ENCODE data around the gene KRT79. TPM values are rescaled to one million over a fixed set of nuclear protein-coding genes. Genes with fewer than 3 reads are reported as not detected.
"Not testable (repeated sequence)": the region's sequence is repeated elsewhere in the genome, so short reads cannot be mapped to it uniquely, and the experiment has no call there.

The KRT79 gene
- total RNA-seq, 2 experiments from 2014 or later, result not detected

GRCh38 chr12:52798003-52798670 lies 36.0 kb downstream of the KRT79 start:
- no peaks in the 10 kb centered on the region for H3K9me3 Mint-ChIP-seq
- peaks cover 3% of the 10 kb centered on the region for H3K4me1 Mint-ChIP-seq
- POLR2A ChIA-PET, result interaction anchor here (1.0 kb wide), 1 partner anchor 9 kb away, joined by 3 read pairs; no protein-coding TSS in a partner anchor
- CTCF ChIA-PET, result no interaction called here
- DNase-seq, result no peak
- peaks cover 4% of the 10 kb centered on the region for H3K27me3 Mint-ChIP-seq
- no peak overlapping the region for H3K27ac Mint-ChIP-seq
- no peak overlapping the region for H3K4me3 Mint-ChIP-seq
- H3K36me3 Mint-ChIP-seq (ENCODE audit: low read depth), result no peaks in the 10 kb centered on the region

DNA sequence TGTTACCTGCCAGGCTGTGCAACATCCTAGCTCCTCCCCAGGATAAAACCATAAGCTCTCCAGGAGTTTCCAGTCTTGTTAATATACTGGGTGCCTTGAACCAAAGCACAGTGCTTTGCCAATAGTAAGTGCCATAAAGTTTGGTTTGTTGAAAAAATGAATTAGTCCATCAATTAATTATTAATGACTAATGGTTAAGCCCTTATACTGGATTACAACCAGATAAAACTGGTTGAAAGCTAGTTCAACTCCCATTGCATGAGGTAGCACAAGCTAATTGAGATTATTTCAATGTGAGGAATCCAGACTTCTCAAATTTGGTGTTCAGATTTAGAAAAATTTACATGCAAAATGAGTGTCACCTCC lies 36.6 kb downstream of the KRT79 start:
- DNase-seq, result no peak
- H3K27ac Mint-ChIP-seq, result no peak overlapping the region
- no peak overlapping the region for H3K4me3 Mint-ChIP-seq
- POLR2A ChIA-PET, result interaction anchor here (1.0 kb wide), 1 partner anchor 10 kb away, joined by 3 read pairs; no protein-coding TSS in a partner anchor
- no peaks in the 10 kb centered on the region for H3K36me3 Mint-ChIP-seq (ENCODE audit: low read depth)
- H3K9me3 Mint-ChIP-seq, result no peaks in the 10 kb centered on the region
- H3K27me3 Mint-ChIP-seq, result peaks cover 3% of the 10 kb centered on the region
- CTCF ChIA-PET, result no interaction called here
- H3K4me1 Mint-ChIP-seq, result peaks cover 3% of the 10 kb centered on the region

GRCh38 chr12:52796839-52797528 lies 37.1 kb downstream of the KRT79 start:
- Mint-ChIP-seq H3K9me3 (no peaks in the 10 kb centered on the region), H3K27me3 (peaks cover 3% of the 10 kb centered on the region), H3K4me1 (peaks cover 3% of the 10 kb centered on the region), H3K4me3 (no peak overlapping the region), H3K27ac (no peak overlapping the region), H3K36me3 (ENCODE audit: low read depth) (no peaks in the 10 kb centered on the region)
- ChIA-PET CTCF (interaction anchor here (0.6 to 3.0 kb wide), 2 partner anchors 14 to 83 kb away, joined by 5 to 7 read pairs; no protein-coding TSS in a partner anchor), POLR2A (no interaction called here)
- no peak for DNase-seq

GRCh38 chr12:52796429-52796794 lies 37.7 kb downstream of the KRT79 start:
- ChIA-PET CTCF (interaction anchor here (3.0 kb wide), 1 partner anchor 83 kb away, joined by 7 read pairs; no protein-coding TSS in a partner anchor), POLR2A (no interaction called here)
- no peak overlapping the region for H3K4me3 Mint-ChIP-seq
- no peaks in the 10 kb centered on the region for H3K36me3 Mint-ChIP-seq (ENCODE audit: low read depth)
- peaks cover 7% of the 10 kb centered on the region for H3K27me3 Mint-ChIP-seq
- H3K27ac Mint-ChIP-seq, result no peak overlapping the region
- DNase-seq, result no peak
- H3K4me1 Mint-ChIP-seq, result peaks cover 3% of the 10 kb centered on the region
- H3K9me3 Mint-ChIP-seq, result no peaks in the 10 kb centered on the region

DNA sequence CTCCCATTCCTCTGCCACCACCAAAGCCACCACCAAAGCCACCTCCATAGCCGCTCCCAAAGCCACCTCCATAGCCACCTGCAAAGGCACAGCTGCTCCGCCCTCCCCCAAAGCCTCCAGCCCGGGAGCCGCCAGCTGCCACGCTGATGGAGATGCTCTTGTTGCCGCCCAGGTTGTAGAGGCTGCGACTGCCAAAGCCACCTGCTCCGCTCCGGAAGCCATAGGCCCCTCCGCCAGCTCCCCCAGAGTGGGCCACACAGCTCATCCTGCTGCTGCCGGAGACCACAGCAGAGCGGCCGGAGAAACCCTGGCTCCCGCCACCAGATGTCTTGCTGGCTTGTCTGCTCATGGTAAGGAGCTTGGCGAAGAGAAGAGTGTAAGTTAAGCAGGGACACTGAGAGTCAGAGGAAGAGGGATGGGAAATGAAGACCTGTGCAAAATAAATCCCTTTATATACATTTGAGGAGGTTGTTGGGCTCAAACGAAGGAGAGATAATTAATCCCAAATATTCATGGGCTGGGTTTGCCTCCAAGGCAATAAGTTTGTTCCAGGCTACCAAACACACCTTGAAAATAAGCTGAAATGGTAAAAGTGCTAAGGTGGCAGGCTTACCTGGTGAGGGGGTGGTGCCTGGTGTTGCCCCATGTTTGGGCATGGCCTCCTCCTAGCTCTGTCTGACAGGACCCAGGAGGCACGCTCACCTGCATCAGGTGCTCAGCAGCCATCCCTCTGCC lies 38.2 kb downstream of the KRT79 start, which contains the start of gene KRT3:
KRT3 (minus strand) TSS at position 424 of the 735 bp plus-strand sequence; CDS start at position 349, 75 bp downstream.
- ChIA-PET CTCF (interaction anchor here (3.0 kb wide), 1 partner anchor 84 kb away, joined by 7 read pairs; no protein-coding TSS in a partner anchor), POLR2A (no interaction called here)
- no peaks in the 10 kb centered on the region for H3K9me3 Mint-ChIP-seq
- H3K4me1 Mint-ChIP-seq, result peaks cover 3% of the 10 kb centered on the region
- peaks cover 8% of the 10 kb centered on the region for H3K27me3 Mint-ChIP-seq
- no peak within 1 kb of the TSS for H3K4me3 Mint-ChIP-seq
- H3K27ac Mint-ChIP-seq, result no peak within 1 kb of the TSS
- DNase-seq, result no peak
- no peaks in the 10 kb centered on the region for H3K36me3 Mint-ChIP-seq (ENCODE audit: low read depth)

DNA sequence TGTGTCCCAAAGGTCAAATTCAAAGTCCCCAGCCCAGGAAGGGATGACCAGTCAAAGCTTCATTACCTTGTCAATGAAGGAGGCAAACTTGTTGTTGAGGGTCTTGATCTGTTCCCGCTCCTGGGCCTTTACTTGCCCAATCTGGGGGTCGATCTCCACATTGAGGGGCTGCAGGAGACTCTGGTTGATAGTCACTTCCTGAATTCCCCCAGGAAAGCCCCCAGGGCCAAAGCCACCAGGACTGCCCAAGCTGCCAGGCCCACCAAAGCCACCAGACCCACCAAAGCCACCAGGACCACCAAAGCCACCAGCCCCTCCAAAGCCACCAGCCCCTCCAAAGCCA lies 38.8 kb downstream of the KRT79 start:
- peaks cover 13% of the 10 kb centered on the region for H3K27me3 Mint-ChIP-seq
- POLR2A ChIA-PET; DNase-seq; H3K36me3 Mint-ChIP-seq (ENCODE audit: low read depth); H3K4me3 Mint-ChIP-seq; H3K27ac Mint-ChIP-seq; H3K4me1 Mint-ChIP-seq; H3K9me3 Mint-ChIP-seq: not testable (repeated sequence)
- CTCF ChIA-PET, result interaction anchor here (3.0 kb wide), 1 partner anchor 84 kb away, joined by 7 read pairs; no protein-coding TSS in a partner anchor

GRCh38 chr12:52794479-52795331 lies 39.4 kb downstream of the KRT79 start:
- Mint-ChIP-seq H3K27me3 (peaks cover 18% of the 10 kb centered on the region), H3K9me3 (no peaks in the 10 kb centered on the region), H3K36me3 (ENCODE audit: low read depth) (no peaks in the 10 kb centered on the region), H3K4me3 (no peak overlapping the region), H3K27ac (no peak overlapping the region), H3K4me1 (peaks cover 3% of the 10 kb centered on the region)
- POLR2A ChIA-PET, result no interaction called here
- CTCF ChIA-PET, result interaction anchor here (3.0 kb wide), 1 partner anchor 85 kb away, joined by 7 read pairs; no protein-coding TSS in a partner anchor
- DNase-seq, result no peak

GRCh38 chr12:52792185-52793029 lies 41.7 kb downstream of the KRT79 start:
- H3K4me1 Mint-ChIP-seq, result peaks cover 3% of the 10 kb centered on the region
- peaks cover 32% of the 10 kb centered on the region for H3K27me3 Mint-ChIP-seq
- CTCF ChIA-PET, result no interaction called here

GRCh38 chr12:52791271-52792184 lies 42.6 kb downstream of the KRT79 start:
- DNase-seq, result no peak
- CTCF ChIA-PET, result no interaction called here
- peaks cover 32% of the 10 kb centered on the region for H3K27me3 Mint-ChIP-seq
- H3K27ac Mint-ChIP-seq, result no peak overlapping the region
- peaks cover 3% of the 10 kb centered on the region for H3K4me1 Mint-ChIP-seq
- H3K4me3 Mint-ChIP-seq, result no peak overlapping the region
- H3K36me3 Mint-ChIP-seq (ENCODE audit: low read depth), result no peaks in the 10 kb centered on the region
- H3K9me3 Mint-ChIP-seq, result no peaks in the 10 kb centered on the region
- POLR2A ChIA-PET, result no interaction called here

More at GRCh38 chr12:52792185-52793029, 41.7 kb downstream of the KRT79 start:
- no peak for DNase-seq
- POLR2A ChIA-PET, result no interaction called here
- H3K36me3 Mint-ChIP-seq (ENCODE audit: low read depth), result no peaks in the 10 kb centered on the region
- H3K9me3 Mint-ChIP-seq, result no peaks in the 10 kb centered on the region
- H3K4me3 Mint-ChIP-seq, result no peak overlapping the region
- no peak overlapping the region for H3K27ac Mint-ChIP-seq

GRCh38 chr12:52790427-52791270 lies 43.5 kb downstream of the KRT79 start:
- Mint-ChIP-seq H3K4me3 (no peak overlapping the region), H3K9me3 (no peaks in the 10 kb centered on the region), H3K4me1 (peaks cover 3% of the 10 kb centered on the region), H3K36me3 (ENCODE audit: low read depth) (no peaks in the 10 kb centered on the region), H3K27ac (no peak overlapping the region), H3K27me3 (peaks cover 34% of the 10 kb centered on the region)
- ChIA-PET CTCF (no interaction called here), POLR2A (no interaction called here)
- DNase-seq, result no peak

Data from activated CD4-positive, alpha-beta memory T cell treated with anti-CD3 and anti-CD28 coated beads, Interleukin-2, amount 10 ng/mL, durations not matched to agents 7 days and 5 days (primary cell).